IPS-20b (cell line): ENCODE measurements around the gene ALOXE3.

Experiments
- H3K27ac ChIP-seq: one replicate; pipeline ENCODE4 v1.5.1; 2013; ENCODE audit warnings: low read length
- H3K27me3 ChIP-seq: 2 replicates; pipeline ENCODE4 v1.6.1; 2013; ENCODE audit warnings: mild to moderate bottlenecking, low read length, inconsistent platforms; ENCODE audit not compliant: insufficient read depth
- H3K36me3 ChIP-seq: 2 replicates; pipeline ENCODE4 v1.6.1; 2013; ENCODE audit warnings: low read depth, mild to moderate bottlenecking, inconsistent platforms, low read length, moderate library complexity; ENCODE audit not compliant: insufficient read depth
- H3K4me1 ChIP-seq: 2 replicates; pipeline ENCODE4 v1.6.1; 2013; ENCODE audit warnings: mild to moderate bottlenecking, control low read depth, inconsistent platforms, low read length, moderate library complexity; ENCODE audit not compliant: insufficient read depth
- H3K4me3 ChIP-seq: 2 replicates; pipeline ENCODE4 v1.5.1; 2013; ENCODE audit warnings: mild to moderate bottlenecking, low read length, inconsistent platforms
- H3K9ac ChIP-seq: 2 replicates; pipeline ENCODE4 v1.6.1; 2013; ENCODE audit warnings: low read depth, mild to moderate bottlenecking, inconsistent platforms, low read length, moderate library complexity
- H3K9me3 ChIP-seq: 2 replicates; pipeline ENCODE4 v1.6.1; 2013; ENCODE audit warnings: mild to moderate bottlenecking, low read depth, low read length, inconsistent platforms; ENCODE audit not compliant: insufficient read depth

ALOXE3 gene

DNA sequence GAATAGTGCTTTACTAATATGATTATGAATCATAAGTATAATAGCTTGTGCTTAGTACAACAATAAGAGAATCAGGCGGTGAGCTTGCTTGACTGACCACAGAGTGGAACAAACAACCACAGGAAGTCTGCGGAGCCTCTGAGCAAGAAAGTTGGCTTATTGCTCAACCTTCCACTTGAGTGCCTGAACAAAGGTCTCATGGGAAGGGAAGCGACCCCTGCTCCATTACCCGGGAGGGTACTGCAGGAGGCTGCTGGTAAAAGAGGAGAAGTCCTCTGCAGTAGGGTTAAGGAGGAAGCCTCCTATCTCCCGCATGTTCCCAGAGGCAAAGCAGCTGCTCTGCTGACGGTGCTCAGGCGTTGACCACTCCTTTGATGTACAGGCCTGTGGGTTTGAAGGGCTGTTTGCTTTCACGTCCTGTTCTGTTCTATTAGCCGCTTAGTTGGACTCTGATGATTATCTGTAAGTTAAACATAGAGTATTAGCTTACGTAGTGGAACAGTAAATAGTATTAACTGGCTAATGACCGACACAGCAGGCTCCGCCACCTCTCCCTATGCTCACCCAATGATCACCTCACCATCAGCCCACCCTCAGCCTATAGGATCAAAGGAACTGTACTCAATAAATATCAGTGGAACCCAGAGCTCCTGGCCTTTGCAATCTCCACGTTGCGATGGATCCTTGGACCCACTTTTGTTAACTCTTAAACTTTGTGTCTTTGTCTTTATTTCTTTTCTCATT lies 61.9 kb downstream of the ALOXE3 start:
- no peak overlapping the region for H3K4me3 ChIP-seq
- no peak overlapping the region for H3K27ac ChIP-seq
- peaks cover 6% of the 10 kb centered on the region; the same call in 1 of the 2 replicates for H3K4me1 ChIP-seq

GRCh38 chr17:8055851-8056231 lies 62.5 kb downstream of the ALOXE3 start:
- H3K4me1 ChIP-seq = peaks cover under 1% of the 10 kb centered on the region; the same call in 1 of the 2 replicates
- no peak overlapping the region for H3K27ac ChIP-seq
- no peak overlapping the region for H3K9ac ChIP-seq

More for the DNA sequence above, 61.9 kb downstream of the ALOXE3 start:
- Histone ChIP-seq H3K9me3 (no peaks in the 10 kb centered on the region), H3K36me3 (no peaks in the 10 kb centered on the region), H3K9ac (no peak overlapping the region), H3K27me3 (peaks cover 49% of the 10 kb centered on the region)

DNA sequence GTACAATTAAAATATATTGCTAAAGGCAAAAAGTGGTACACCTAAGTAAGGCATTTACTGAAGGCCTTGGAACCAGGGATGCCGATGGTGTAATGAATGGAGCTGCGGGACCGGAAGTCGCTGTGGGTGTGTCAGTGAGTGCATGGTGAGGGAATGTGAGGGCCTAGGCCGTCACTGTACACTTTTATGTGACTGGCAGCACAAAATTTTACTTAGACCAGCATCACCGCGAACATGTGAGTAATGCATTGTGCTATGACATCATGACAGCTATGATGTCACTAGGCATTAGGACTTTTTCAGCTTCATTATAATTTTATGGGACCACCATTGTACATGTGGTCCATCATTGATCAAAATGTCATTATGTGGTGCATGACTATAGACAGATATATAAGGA lies 64.7 kb downstream of the ALOXE3 start:
- H3K4me1 ChIP-seq = no peaks in the 10 kb centered on the region
- H3K27me3 ChIP-seq = peaks cover 27% of the 10 kb centered on the region
- H3K4me3 ChIP-seq = no peak overlapping the region
- no peaks in the 10 kb centered on the region for H3K36me3 ChIP-seq
- no peak overlapping the region for H3K9ac ChIP-seq
- H3K27ac ChIP-seq = no peak overlapping the region
- no peaks in the 10 kb centered on the region for H3K9me3 ChIP-seq

More at GRCh38 chr17:8055851-8056231, 62.5 kb downstream of the ALOXE3 start:
- Histone ChIP-seq H3K9me3 (no peaks in the 10 kb centered on the region), H3K4me3 (no peak overlapping the region), H3K36me3 (no peaks in the 10 kb centered on the region), H3K27me3 (peaks cover 45% of the 10 kb centered on the region)

DNA sequence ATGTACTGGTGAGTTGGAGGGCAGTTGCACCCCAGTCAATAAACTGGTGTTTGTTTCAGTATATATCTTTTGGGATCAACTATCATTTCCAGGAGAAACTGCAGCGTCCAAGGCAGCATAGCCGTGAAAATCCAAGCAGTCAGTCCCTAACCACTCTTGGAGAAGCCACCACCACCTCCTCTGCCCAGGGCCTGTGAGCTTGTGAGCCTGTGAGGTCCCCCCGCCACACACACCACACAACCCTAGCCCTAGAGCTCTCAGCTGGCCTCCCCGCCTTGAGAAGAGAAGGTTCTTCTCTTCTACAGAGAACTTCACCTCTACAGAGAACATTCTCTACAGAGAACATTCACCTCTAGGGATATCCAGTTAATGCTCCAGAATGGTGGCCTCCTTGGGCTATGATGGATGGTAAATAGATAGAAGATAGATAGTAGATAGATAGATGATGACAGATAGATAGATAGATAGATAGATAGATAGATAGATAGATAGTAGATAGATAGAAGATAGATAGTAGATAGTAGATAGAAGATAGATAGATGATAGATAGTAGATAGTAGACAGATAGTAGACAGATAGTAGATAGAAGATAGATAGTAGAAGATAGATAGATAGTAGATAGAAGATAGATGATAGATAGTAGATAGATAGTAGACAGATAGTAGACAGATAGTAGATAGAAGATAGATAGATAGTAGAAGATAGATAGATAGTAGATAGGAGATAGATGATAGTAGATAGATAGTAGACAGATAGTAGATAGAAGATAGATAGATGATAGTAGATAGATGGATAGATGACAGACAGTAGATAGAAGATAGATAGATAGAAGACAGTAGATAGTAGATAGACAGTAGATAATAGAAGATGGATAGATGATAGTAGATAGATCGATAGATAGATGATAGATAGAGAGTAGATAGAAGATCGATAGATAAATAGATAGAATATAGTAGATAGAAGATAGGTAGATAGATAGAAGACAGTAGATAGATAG lies 65.8 kb downstream of the ALOXE3 start:
- H3K27me3 ChIP-seq = peaks cover 22% of the 10 kb centered on the region
- H3K9me3 ChIP-seq = no peaks in the 10 kb centered on the region
- no peaks in the 10 kb centered on the region for H3K36me3 ChIP-seq
- H3K4me1 ChIP-seq = no peaks in the 10 kb centered on the region
- no peak overlapping the region for H3K9ac ChIP-seq
- H3K4me3 ChIP-seq = no peak overlapping the region
- no peak overlapping the region for H3K27ac ChIP-seq

DNA sequence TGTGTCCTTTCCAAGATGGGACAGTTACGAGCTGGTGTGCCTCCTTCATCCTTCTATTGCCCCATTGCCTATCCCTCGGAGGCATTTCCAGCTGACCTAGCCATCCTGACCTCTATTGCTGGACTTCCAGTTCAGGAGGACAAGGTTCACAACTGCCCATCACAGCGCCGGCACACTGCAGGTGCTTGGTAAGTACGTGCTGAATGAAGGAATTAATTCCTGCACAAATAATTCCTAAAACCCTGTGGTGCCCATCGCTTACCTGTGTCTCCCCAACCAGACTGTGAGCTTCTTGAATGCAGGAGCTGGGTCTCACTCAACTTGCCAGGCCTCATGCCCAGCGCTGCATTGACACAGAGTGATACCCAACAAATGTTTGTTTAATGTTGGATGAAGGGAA lies 66.5 kb downstream of the ALOXE3 start:
- no peaks in the 10 kb centered on the region for H3K4me1 ChIP-seq
- no peak overlapping the region for H3K27ac ChIP-seq
- H3K9me3 ChIP-seq = no peaks in the 10 kb centered on the region
- H3K27me3 ChIP-seq = peaks cover 17% of the 10 kb centered on the region
- no peak overlapping the region for H3K4me3 ChIP-seq
- H3K36me3 ChIP-seq = no peaks in the 10 kb centered on the region
- H3K9ac ChIP-seq = no peak overlapping the region

- no peaks in the 10 kb centered on the region for H3K9me3 ChIP-seq
- no peaks in the 10 kb centered on the region for H3K36me3 ChIP-seq
- H3K27me3 ChIP-seq = peaks cover 27% of the 10 kb centered on the region
- no peak overlapping the region for H3K27ac ChIP-seq
- H3K4me3 ChIP-seq = no peak overlapping the region
- no peaks in the 10 kb centered on the region for H3K4me1 ChIP-seq
- no peak overlapping the region for H3K9ac ChIP-seq
Observed at GRCh38 chr17:8048736-8049135, 69.6 kb downstream of the ALOXE3 start.

- peaks cover 27% of the 10 kb centered on the region for H3K27me3 ChIP-seq
- no peak overlapping the region for H3K4me3 ChIP-seq
- no peak overlapping the region for H3K9ac ChIP-seq
- no peaks in the 10 kb centered on the region for H3K4me1 ChIP-seq
- H3K9me3 ChIP-seq = no peaks in the 10 kb centered on the region
- H3K27ac ChIP-seq = no peak overlapping the region
- no peaks in the 10 kb centered on the region for H3K36me3 ChIP-seq
Observed at GRCh38 chr17:8048236-8048635, 70.1 kb downstream of the ALOXE3 start.

GRCh38 chr17:8047769-8048110 lies 70.6 kb downstream of the ALOXE3 start:
- H3K9ac ChIP-seq = no peak overlapping the region
- H3K4me1 ChIP-seq = no peaks in the 10 kb centered on the region
- peaks cover 27% of the 10 kb centered on the region for H3K27me3 ChIP-seq
- H3K36me3 ChIP-seq = no peaks in the 10 kb centered on the region
- no peak overlapping the region for H3K27ac ChIP-seq
- H3K9me3 ChIP-seq = no peaks in the 10 kb centered on the region
- H3K4me3 ChIP-seq = no peak overlapping the region

DNA sequence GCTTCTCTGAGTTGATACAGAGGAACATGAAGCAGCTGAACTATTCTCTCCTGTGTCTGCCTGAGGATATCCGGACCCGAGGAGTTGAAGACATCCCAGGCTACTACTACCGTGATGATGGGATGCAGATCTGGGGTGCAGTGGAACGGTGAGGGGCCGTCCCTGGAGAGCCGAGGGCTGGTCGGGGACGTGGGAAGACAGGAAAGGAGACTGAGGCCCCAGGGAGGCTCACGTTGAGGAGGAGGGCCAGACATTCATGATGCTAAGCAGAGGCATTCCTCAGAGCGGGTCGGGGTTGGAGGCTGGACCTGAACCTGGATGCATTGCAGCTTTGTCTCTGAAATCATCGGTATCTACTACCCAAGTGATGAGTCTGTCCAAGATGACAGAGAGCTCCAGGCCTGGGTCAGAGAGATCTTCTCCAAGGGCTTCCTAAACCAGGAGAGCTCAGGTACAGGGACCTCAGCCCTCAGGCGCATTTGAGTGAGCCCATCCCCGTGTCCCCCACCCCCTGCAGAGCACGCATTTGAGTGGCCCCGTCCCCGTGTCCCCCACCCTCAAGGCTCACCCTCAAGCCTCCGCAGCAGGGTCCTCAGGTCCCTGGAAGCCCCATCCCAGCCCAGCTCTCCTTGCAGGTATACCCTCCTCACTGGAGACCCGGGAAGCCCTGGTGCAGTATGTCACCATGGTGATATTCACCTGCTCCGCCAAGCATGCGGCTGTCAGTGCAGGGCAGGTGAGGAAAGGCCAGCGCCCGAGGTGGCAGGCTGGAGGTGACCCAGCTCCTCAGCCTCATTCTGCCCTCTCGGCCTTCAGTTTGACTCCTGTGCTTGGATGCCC lies 71.2 kb downstream of the ALOXE3 start:
- Histone ChIP-seq H3K27me3 (peaks cover 27% of the 10 kb centered on the region), H3K9ac (no peak overlapping the region), H3K9me3 (no peaks in the 10 kb centered on the region), H3K4me3 (no peak overlapping the region), H3K4me1 (no peaks in the 10 kb centered on the region), H3K36me3 (no peaks in the 10 kb centered on the region), H3K27ac (no peak overlapping the region)

DNA sequence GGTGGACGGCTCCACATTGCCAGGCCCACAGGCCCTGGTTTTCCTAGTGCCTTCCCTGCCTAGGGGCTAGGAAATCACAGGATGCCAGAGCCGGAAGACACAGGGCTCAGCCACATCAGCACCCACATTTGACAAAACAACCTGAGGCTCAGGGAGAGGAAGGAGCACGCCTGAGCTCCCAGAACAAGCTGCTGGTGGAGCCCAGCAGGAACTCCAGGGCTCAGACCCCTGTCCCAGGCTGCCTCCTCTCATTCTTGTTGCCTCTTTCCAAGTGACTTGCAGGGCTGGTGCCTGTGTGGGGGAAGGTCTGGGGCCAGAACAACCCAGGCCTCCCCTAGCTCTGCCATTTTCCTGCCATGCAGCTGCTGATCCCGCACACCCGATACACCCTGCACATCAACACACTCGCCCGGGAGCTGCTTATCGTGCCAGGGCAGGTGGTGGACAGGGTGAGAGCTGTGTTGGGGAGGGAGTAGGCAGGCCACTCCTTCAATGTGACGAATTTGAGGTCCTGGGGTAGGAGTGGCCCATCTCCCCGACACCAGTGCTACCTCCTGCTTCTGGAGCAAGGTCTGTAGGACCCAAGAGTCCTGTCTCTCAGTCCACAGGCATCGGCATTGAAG lies 71.9 kb downstream of the ALOXE3 start:
- Histone ChIP-seq H3K9ac (no peak overlapping the region), H3K36me3 (no peaks in the 10 kb centered on the region), H3K4me3 (no peak overlapping the region), H3K27me3 (peaks cover 23% of the 10 kb centered on the region), H3K9me3 (no peaks in the 10 kb centered on the region), H3K27ac (no peak overlapping the region), H3K4me1 (no peaks in the 10 kb centered on the region)
